HepG2 (cell line): Measurements from ENCODE around the gene NUDT3. TPM values are rescaled to one million over a fixed set of nuclear protein-coding genes. Genes with fewer than 3 reads are reported as not detected.
A peak's percentile ranks its signal among the peaks of the same experiment; 100 is the strongest.

Source experiments
- ATM ChIP-seq: fragments of 450-650 bp; IDR thresholded peaks from 2 replicates; pipeline ENCODE4 v1.7.1; 2017; ENCODE audit warnings: mild to moderate bottlenecking, borderline replicate concordance
- CREB1 ChIP-seq, 2 experiments: fragments of 450-650 bp in 1 of 2; IDR thresholded peaks; 2 replicates each; pipeline ENCODE4 v1.6.1; 2016 to 2017; ENCODE audit warnings: control low read depth in 1 of 2, mild to moderate bottlenecking in 1 of 2, missing compliant biosample characterization in 1 of 2, missing genetic modification characterization in 1 of 2
- FOXC1 ChIP-seq: sonication (generic); formaldehyde crosslinking; IDR thresholded peaks from 2 replicates; pipeline ENCODE4 v1.8.0; 2022; ENCODE audit warnings: mild to moderate bottlenecking, missing genetic modification reagents, borderline replicate concordance
- JARID2 ChIP-seq: sonication (generic); formaldehyde crosslinking; IDR thresholded peaks from 2 replicates; pipeline ENCODE4 v1.8.1; 2023; ENCODE audit warnings: missing genetic modification reagents, inconsistent platforms; ENCODE audit not compliant: insufficient replicate concordance
- KLF9 ChIP-seq: IDR thresholded peaks from 2 replicates; pipeline ENCODE4 v1.6.1; 2016; ENCODE audit warnings: low read depth
- NCOA1 ChIP-seq: sonication (generic); formaldehyde crosslinking; IDR thresholded peaks from 2 replicates; pipeline ENCODE4 v1.9.0; 2021; ENCODE audit warnings: missing genetic modification reagents
- PLSCR1 ChIP-seq: sonication (generic); formaldehyde crosslinking; IDR thresholded peaks from 2 replicates; pipeline ENCODE4 v1.5.0; 2020; ENCODE audit warnings: missing genetic modification reagents, mild to moderate bottlenecking, borderline replicate concordance
- RARA ChIP-seq: IDR thresholded peaks from 2 replicates; pipeline ENCODE4 v1.6.1; 2016; ENCODE audit warnings: missing genetic modification reagents, missing compliant biosample characterization
- RBM22 ChIP-seq: fragments of 200-400 bp; formaldehyde crosslinking; optimal IDR thresholded peaks from 2 replicates; pipeline ENCODE3; 2017; ENCODE audit warnings: mild to moderate bottlenecking, low read length, moderate library complexity
- RFXAP ChIP-seq: sonication (generic); formaldehyde crosslinking; IDR thresholded peaks from 2 replicates; pipeline ENCODE4 v1.4.0; 2020; ENCODE audit warnings: missing genetic modification reagents, borderline replicate concordance
- SALL1 ChIP-seq: sonication (generic); formaldehyde crosslinking; IDR thresholded peaks from 2 replicates; pipeline ENCODE4 v1.8.0; 2022; ENCODE audit warnings: mild to moderate bottlenecking, missing genetic modification reagents
- SOX5 ChIP-seq: IDR thresholded peaks from 2 replicates; pipeline ENCODE4 v1.6.1; 2016; ENCODE audit warnings: borderline replicate concordance
- SP140L ChIP-seq: sonication (generic); formaldehyde crosslinking; IDR thresholded peaks from 2 replicates; pipeline ENCODE4 v1.4.0; 2020; ENCODE audit warnings: missing genetic modification reagents, borderline replicate concordance
- TCF7 ChIP-seq: sonication (generic); IDR thresholded peaks from 2 replicates; pipeline ENCODE4 v1.6.1; 2016; ENCODE audit warnings: antibody characterized with exemption, low read depth
- TGIF2 ChIP-seq: IDR thresholded peaks from 2 replicates; pipeline ENCODE4 v1.6.1; 2016; ENCODE audit warnings: control low read depth, missing compliant biosample characterization
- YEATS2 ChIP-seq: sonication (generic); formaldehyde crosslinking; IDR thresholded peaks from 2 replicates; pipeline ENCODE4 v1.4.0; 2020; ENCODE audit warnings: missing genetic modification reagents, borderline replicate concordance
- ZNF160 ChIP-seq: sonication (generic); formaldehyde crosslinking; IDR thresholded peaks from 2 replicates; pipeline ENCODE4 v1.8.0; 2022; ENCODE audit warnings: mild to moderate bottlenecking, inconsistent platforms, missing genetic modification reagents
- ZNF17 ChIP-seq: sonication (generic); formaldehyde crosslinking; IDR thresholded peaks from 2 replicates; pipeline ENCODE4 v1.5.0; 2020; ENCODE audit warnings: mild to moderate bottlenecking, missing genetic modification reagents
- ZNF180 ChIP-seq: sonication (generic); formaldehyde crosslinking; IDR thresholded peaks from 2 replicates; pipeline ENCODE4 v1.4.0; 2020; ENCODE audit warnings: low read depth, missing genetic modification reagents, borderline replicate concordance
- ZNF343 ChIP-seq: sonication (generic); formaldehyde crosslinking; IDR thresholded peaks from 2 replicates; pipeline ENCODE4 v1.4.0; 2020; ENCODE audit warnings: mild to moderate bottlenecking, missing genetic modification reagents
- ZNF383 ChIP-seq: sonication (generic); formaldehyde crosslinking; IDR thresholded peaks from 2 replicates; pipeline ENCODE4 v1.4.0; 2020; ENCODE audit warnings: missing genetic modification reagents, mild to moderate bottlenecking, borderline replicate concordance
- ZNF441 ChIP-seq: sonication (generic); formaldehyde crosslinking; IDR thresholded peaks from 2 replicates; pipeline ENCODE4 v1.7.0; 2021; ENCODE audit warnings: missing genetic modification reagents, borderline replicate concordance
- ZNF616 ChIP-seq: sonication (generic); formaldehyde crosslinking; IDR thresholded peaks from 2 replicates; pipeline ENCODE4 v1.5.0; 2020; ENCODE audit warnings: low read depth, mild to moderate bottlenecking, missing genetic modification reagents
- ZNF709 ChIP-seq: sonication (generic); formaldehyde crosslinking; IDR thresholded peaks from 2 replicates; pipeline ENCODE4 v1.5.0; 2020; ENCODE audit warnings: mild to moderate bottlenecking, missing genetic modification reagents
- ZNF883 ChIP-seq: sonication (generic); formaldehyde crosslinking; IDR thresholded peaks from 2 replicates; pipeline ENCODE4 v1.5.1; 2020; ENCODE audit warnings: mild to moderate bottlenecking, missing genetic modification reagents; ENCODE audit errors: not compliant biosample characterization
- polyA plus RNA-seq, 8 experiments: library from polyadenylated mRNA; depleted of rRNA in 3 of 8; stranded (reverse) in 7 of 8; unstranded in 1 of 8; fragments of >200 nt; fragmentation: Illumina TruSeq in 4 of 8; extraction: Trizol in 4 of 8; gene quantifications; 2 replicates each; pipeline versions ENCODE4 v1.2.1 to v1.2.3, GENCODE V29; 2011 to 2016; ENCODE audit warnings: low read depth in 4 of 8, missing spikeins in 1 of 8, mixed read lengths in 1 of 8; ENCODE audit not compliant: insufficient read depth in 1 of 8
- total RNA-seq, 5 experiments: library from RNA; depleted of rRNA; stranded (reverse); fragments of >200 nt; fragmentation: Illumina TruSeq; extraction: Trizol; gene quantifications; 2 replicates each; pipeline ENCODE4 v1.2.3, GENCODE V29; 2016; ENCODE audit warnings: low read depth in 1 of 5
- TF ChIP-seq, protein P1 (sequence below): sonication (generic); formaldehyde crosslinking; IDR thresholded peaks from 2 replicates; pipeline ENCODE4 v1.4.0; 2020; ENCODE audit warnings: mild to moderate bottlenecking, missing genetic modification reagents
- TF ChIP-seq, protein P2 (sequence below): sonication (generic); formaldehyde crosslinking; IDR thresholded peaks from 2 replicates; pipeline ENCODE4 v1.5.1; 2020; ENCODE audit warnings: missing genetic modification reagents, mild to moderate bottlenecking, borderline replicate concordance

Gene NUDT3
- total and polyA plus RNA-seq, 2 of the 13 experiments (the other 11 are each of a cell fraction or from before 2014, with no cell fraction given) = 20.2 to 20.6 TPM

DNA sequence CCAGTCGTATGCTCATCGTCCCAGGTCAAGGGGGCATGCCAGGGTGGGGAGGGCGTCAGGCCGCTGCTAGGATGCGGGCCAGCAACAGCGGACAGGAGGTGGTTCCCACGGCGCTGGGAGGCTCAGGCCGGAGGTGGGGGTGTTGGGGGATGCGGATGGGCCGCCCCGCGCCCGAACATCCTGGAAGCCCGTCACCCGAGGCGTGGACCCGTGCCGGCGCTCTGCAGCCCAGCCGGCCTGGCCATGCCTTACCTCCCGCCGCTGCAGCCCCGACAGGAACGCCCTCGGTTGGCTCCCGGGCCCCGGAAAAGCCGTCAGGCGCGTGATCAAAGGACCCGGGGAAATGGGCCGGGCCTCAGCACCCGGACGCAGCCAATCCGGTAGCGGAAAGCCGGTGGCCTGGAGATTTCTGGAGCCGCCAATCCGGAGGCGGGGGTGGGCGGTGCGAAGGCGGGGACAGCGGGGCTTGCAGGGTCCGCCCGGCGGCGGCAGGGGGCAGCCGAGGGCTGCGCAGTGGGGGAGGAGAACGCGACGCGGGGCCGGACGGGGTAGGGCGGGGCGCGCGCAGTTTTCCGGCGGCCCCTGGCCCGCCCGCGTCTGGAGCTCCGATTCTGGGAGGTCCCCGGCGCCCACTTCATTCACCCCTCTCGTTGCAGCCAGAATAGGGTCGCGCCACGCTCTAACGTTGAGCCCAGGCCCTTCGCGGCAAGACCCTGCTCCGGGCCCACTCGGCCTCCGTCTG lies 143.6 kb downstream of the NUDT3 start, which contains the start of gene SMIM29 (continued):
- TF ChIP-seq, protein P1, sequence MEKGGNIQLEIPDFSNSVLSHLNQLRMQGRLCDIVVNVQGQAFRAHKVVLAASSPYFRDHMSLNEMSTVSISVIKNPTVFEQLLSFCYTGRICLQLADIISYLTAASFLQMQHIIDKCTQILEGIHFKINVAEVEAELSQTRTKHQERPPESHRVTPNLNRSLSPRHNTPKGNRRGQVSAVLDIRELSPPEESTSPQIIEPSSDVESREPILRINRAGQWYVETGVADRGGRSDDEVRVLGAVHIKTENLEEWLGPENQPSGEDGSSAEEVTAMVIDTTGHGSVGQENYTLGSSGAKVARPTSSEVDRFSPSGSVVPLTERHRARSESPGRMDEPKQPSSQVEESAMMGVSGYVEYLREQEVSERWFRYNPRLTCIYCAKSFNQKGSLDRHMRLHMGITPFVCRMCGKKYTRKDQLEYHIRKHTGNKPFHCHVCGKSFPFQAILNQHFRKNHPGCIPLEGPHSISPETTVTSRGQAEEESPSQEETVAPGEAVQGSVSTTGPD (CRISPR knock-in tag) = no peak
- TF ChIP-seq ZNF709 (no peak), ZNF383 (CRISPR knock-in tag) (no peak), ZNF17 (no peak), ZNF883 (CRISPR knock-in tag) (peak; percentile 95), ZNF160 (CRISPR knock-in tag) (peak; percentile 37; the same call in 1 of the 2 replicates), JARID2 (CRISPR knock-in tag) (no peak), FOXC1 (peak; percentile 90), RARA (0 out of 2 replicates have a peak, but pooled peaks have one; percentile 8), RFXAP (CRISPR knock-in tag) (peak; percentile 58; the same call in 1 of the 2 replicates), NCOA1 (CRISPR knock-in tag) (peak; percentile 76; the same call in 1 of the 2 replicates), ZNF343 (no peak; the same call in none of the 2 replicates), RBM22 (no peak), CREB1 (IDR thresholded peaks at IDR 0.05) (peak; percentile 55; the same call in 1 of the 2 replicates), CREB1 (CRISPR knock-in tag; IDR thresholded peaks at IDR 0.05) (no peak), TCF7 (peak; percentile 86), ATM (no peak), TGIF2 (CRISPR knock-in tag) (no peak; the same call in 1 of the 2 replicates), SOX5 (CRISPR knock-in tag) (peak; percentile 35; the same call in 1 of the 2 replicates), SALL1 (CRISPR knock-in tag) (peak; percentile 89), PLSCR1 (CRISPR knock-in tag) (no peak), ZNF180 (CRISPR knock-in tag) (no peak), KLF9 (CRISPR knock-in tag) (peak; percentile 47; the same call in 1 of the 2 replicates), ZNF441 (CRISPR knock-in tag) (peak; percentile 68), ZNF616 (CRISPR knock-in tag) (peak; percentile 77; the same call in 1 of the 2 replicates), YEATS2 (peak; percentile 82; the same call in 1 of the 2 replicates), SP140L (CRISPR knock-in tag) (no peak)
- TF ChIP-seq, protein P2, sequence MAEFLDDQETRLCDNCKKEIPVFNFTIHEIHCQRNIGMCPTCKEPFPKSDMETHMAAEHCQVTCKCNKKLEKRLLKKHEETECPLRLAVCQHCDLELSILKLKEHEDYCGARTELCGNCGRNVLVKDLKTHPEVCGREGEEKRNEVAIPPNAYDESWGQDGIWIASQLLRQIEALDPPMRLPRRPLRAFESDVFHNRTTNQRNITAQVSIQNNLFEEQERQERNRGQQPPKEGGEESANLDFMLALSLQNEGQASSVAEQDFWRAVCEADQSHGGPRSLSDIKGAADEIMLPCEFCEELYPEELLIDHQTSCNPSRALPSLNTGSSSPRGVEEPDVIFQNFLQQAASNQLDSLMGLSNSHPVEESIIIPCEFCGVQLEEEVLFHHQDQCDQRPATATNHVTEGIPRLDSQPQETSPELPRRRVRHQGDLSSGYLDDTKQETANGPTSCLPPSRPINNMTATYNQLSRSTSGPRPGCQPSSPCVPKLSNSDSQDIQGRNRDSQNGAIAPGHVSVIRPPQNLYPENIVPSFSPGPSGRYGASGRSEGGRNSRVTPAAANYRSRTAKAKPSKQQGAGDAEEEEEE (CRISPR knock-in tag) = no peak
